22Rv1 (cell line): ENCODE data around the gene CCM2.
A peak's percentile ranks its signal among the peaks of the same experiment; 100 is the strongest.

Experiments
- H3K27ac ChIP-seq: fragments of 450-650 bp; 2 replicates; pipeline ENCODE4 v1.5.1; 2017
- CTCF ChIP-seq: fragments of 450-650 bp; IDR thresholded peaks from 2 replicates; pipeline ENCODE4 v1.5.1; 2017; ENCODE audit warnings: mild to moderate bottlenecking
- ZFX ChIP-seq: fragments of 450-650 bp; IDR thresholded peaks from 2 replicates; pipeline ENCODE4 v1.6.1; 2017; ENCODE audit warnings: antibody characterized with exemption, borderline replicate concordance

The CCM2 gene

DNA sequence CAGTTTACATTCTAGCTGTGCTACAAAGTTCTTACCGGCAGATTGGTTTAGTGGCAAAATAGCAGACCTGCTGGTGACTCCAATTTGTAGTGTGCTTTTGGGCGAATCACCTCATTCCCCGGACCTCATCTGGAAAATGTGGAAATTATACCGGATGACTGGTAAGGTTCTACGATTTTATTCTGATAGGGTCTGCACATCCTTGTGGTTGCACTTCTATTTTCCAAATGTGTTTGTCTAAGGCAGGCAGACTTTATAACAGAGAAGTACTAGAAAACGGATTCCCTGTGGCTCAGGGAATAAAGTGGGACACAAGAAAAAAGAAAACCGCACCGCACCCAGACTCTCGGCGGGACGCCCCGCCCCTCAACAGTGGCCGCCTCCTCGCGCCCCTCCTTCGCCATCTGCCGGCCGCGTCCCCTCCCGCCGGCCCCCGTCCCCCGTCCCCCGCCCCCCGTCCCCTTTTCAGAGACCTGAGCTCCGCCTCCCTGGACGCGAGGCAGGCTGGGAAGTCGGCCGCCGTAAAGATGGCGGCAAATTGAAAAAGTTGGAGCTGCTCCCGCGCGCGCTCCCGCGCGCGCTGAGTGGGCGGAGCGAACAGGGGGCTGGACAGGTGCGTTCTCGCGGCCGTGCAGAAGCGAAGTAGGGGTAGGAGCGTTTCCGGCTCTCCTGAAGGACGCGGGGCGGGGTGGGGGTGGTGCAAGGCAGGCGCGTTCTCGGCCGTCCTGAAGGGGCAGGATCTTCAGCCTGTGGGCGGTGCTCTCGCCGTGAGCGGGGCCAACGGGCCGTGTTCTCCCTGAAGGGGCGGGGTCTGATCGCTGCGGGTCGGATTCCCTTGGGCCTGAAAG, 532 bp upstream of the CCM2 start:
- H3K27ac ChIP-seq: peak overlapping the region; percentile 78
- no peak for TF ChIP-seq ZFX
- no peak for TF ChIP-seq CTCF

DNA sequence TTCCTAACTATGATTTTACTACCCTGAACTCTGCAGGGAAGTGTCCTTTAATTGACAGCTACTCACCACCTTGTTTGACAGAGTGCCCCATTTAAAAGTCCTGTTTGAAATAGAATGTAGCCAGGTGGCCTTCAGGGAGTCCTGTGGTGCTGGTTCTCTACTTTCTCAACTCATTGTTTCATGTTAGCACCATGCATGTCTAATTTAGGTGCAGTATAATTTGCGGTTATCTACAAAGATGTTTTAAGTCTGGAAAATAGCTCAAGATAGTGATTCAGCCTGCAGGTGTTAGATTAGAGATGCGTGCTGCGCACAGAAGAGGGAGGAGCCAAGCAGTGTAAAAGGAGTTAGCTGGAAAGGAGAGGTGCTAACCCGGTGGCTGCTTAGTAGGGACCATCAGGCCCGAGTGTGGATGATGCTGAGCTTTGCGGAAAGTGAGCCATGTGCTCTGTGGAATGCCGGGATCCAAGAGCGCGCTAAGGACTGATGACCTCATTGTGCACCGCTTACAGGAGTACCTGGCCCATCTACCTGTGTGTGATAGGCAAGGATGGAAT, 1.2 kb downstream of the CCM2 start:
- peak overlapping the region; percentile 78 for H3K27ac ChIP-seq

GRCh38 chr7:45001826-45002225, 1.8 kb downstream of the CCM2 start:
- TF ChIP-seq ZFX: no peak
- TF ChIP-seq CTCF: no peak
- peak overlapping the region; percentile 78; the same call in 1 of the 2 replicates for H3K27ac ChIP-seq

More for the DNA sequence above, 1.2 kb downstream of the CCM2 start:
- no peak for TF ChIP-seq ZFX
- TF ChIP-seq CTCF: no peak

DNA sequence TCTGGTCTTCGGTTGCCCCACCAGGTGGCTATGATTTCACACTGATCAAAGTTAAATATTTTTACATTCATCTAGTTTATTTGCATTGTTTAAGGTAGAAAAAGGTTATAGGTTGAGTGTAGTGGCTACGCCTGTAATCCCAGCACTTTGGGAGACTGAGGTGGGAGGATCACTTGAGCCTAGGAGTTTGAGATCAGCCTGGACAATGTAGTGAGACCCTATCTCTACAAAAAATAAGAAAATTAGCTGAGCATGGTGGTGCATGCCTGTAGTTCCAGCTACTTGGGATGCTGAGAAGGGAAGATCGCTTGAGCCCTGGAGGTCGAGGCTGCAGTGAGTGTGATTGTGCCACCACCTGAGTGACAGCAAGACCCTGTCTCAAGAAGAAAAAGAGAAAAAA, 3.8 kb downstream of the CCM2 start:
- TF ChIP-seq CTCF (no peak), ZFX (no peak)
- no peak overlapping the region for H3K27ac ChIP-seq

DNA sequence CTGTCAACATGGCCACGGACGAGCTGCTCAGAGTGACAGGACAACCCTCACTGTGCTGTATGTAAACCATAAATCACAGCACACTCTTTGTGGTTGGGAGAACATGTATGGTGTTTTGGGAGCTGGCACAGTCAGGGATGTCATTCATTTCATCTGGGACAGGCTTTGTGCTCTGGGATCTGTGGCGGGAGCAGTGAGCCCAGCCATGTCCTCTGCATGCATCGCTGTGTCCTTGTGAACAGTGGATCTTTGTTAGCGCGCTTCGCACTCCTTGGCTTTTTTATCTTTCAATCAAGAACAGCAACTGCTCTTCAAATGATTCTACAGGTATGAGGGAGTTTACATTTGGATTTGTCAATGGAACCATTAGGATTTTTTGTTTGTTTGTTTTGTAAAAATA, 7.1 kb downstream of the CCM2 start:
- H3K27ac ChIP-seq: peak overlapping the region; percentile 75

GRCh38 chr7:45007571-45008328, 7.7 kb downstream of the CCM2 start:
- no peak for TF ChIP-seq CTCF
- peak overlapping the region; percentile 75 for H3K27ac ChIP-seq

More for the DNA sequence above, 7.1 kb downstream of the CCM2 start:
- no peak for TF ChIP-seq ZFX
- TF ChIP-seq CTCF: no peak
